GM19463 (cell line): ENCODE data around the gene IFI6.
A peak's percentile ranks its signal among the peaks of the same experiment; 100 is the strongest.

Experiments
- ATAC-seq: cut with Tn5 transposase; IDR thresholded peaks from one replicate; pipeline ENCODE4 v1.9.1; 2021; ENCODE audit warnings: mild to moderate bottlenecking, moderate library complexity; ENCODE audit not compliant: unreplicated experiment

The IFI6 gene

DNA sequence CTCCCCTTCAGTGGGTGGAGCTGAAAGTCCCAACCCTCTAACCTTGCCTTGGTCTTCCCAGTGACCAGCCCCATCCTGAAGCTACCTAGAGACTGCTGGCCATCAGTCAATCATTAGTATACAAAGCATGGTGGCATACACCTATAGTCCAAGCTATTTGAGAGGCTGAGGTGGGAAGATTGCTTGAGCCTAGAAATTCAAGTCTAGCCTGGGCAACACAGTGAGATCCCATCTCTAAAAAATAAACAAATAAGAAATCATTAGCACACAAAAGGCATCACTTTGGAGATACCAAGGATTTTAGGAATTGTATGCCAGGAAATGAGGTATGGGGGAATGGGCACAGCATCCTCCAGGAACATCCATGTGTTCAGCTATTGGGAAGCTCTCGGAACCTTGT lies 4.4 kb upstream of the IFI6 start:
- ATAC-seq = no peak

DNA sequence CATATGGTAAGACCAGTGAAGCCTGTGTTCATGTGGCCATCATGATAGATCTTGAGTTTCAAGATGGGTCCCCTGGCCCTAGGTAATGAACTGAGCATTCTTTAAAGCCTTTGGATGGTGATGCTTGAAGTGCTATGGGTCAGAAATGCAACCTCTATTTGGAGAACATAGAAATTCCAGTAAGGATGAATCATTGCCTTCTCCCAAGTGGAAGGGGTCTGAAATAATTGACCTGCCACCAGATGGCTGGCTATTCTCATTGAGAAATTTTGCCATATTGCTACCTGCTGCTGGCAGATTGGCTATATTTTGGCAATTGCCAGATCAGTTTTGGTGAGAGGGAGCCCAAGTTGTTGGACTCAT lies 739 bp upstream of the IFI6 start:
- ATAC-seq = no peak

DNA sequence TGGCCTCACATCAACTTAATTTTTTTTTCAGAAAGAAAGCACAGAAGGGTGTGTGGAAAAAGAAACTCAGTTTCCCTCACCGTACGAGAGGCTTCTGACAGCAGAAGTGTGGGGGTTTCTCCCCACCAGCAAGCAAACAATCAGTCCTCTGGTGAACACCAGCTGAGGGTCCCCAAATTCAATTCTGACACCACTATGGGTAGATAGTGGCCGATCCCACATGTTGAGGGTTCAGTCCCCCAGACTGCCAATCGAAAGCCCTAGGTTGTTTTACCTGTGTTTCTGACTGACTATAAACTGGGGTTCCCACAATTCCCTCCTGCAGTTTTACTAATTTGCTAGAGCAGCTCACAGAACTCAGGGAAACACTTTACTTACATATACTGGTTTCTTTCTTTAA lies 2.1 kb downstream of the IFI6 start:
- no peak for ATAC-seq

DNA sequence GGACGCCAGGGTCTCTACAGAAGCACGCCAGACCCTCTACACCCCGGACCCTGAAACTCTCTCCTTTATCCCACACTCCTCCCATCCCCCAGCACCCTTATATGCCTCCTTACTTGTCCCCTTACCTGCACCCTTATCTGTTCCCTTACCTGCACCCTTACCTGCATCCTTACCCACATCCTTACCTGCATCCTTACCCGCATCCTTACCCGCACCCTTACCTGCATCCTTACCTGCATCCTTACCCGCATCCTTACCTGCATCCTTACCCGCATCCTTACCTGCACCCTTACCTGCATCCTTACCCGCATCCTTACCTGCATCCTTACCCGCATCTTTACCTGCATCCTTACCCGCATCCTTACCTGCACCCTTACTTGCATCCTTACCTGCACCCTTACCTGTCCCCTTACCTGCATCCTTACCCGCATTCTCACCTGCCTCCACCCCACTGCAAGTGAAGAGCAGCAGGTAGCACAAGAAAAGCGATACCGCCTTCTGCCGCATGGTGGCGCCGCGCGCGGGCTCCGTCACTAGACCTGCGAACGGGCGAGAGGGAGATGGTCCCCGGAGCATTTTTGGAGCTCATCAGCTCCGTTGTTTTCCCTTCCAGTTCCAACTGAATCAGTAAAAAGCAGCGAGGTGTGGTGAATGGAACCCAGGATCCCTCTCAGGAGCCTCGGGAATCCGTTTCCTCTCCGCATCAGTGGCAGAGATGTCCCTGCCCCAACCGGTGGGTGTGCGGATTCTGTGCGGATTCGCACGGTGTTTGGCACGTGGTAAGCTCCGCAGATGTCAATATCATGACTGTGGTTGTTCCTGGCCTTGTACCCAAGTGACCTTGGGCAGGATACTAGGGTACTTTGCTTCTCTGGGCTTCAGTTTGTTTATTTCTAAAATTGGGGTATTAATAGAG lies 2.9 kb downstream of the IFI6 start:
- ATAC-seq = no peak

DNA sequence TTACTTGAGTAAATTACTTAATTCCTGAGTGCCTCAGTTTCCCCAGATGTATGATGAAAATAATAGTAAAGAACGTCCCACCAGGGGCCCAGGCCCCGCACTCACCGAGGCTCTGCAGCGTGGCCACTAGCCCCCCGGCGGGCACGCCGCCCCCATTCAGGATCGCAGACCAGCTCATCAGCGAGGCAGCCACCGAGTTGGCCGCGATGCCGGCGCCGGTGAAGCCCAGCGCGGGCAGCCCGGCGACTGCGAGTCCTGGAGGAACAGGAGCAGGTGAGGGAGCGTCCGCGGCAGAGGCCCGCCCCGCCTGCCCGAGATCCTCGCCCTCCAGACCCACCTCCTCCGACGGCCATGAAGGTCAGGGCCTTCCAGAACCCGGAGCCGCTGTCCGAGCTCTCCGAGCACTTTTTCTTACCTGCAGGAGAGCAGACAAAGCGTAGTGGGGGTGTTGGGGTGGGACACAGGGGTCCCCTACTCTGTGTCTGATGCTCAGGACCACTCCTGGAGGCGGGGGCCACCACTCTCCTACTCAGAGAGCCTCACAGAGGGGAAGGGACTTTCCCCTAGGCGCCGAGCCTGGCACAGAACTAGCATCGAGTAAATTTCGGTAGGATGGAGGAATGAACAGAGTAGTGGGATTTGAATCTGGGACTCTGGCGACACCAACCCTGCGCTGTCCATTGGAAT lies 3.7 kb downstream of the IFI6 start:
- no peak for ATAC-seq

- ATAC-seq = no peak
Observed at GRCh38 chr1:27666791-27667254, 5.2 kb downstream of the IFI6 start.

GRCh38 chr1:27666294-27666693 lies 5.7 kb downstream of the IFI6 start:
- ATAC-seq = no peak

DNA sequence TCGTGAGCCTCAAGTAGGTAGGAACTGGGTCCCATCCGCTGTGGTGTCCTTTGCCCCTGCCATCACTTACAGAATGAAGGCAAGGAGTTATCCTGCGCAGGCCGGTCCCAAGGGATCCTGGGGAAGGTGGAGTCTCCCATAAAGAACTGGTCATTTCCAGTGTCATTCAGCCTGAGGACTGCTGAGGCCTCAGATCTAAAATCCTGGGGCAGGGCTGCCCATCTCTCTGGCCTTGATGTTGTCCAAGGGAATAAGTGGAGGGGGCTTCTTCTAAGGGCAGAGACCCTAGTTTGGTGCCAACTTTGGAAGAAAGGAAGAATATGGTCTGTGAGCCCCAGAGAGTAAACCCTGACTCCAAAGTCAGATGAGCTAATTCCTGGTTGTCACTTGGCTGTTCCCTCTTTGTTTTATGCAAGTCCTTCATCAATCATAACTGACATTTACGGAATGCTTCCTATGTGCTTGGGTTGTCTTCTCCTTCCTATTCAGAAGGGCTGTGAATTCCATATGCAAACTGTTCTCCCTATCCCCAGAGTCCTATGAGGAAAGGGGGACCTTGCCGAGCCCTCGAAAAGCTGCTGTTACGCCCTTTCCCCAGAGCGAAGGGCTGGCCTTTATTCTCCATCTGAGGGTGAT lies 6.9 kb downstream of the IFI6 start:
- ATAC-seq = no peak

DNA sequence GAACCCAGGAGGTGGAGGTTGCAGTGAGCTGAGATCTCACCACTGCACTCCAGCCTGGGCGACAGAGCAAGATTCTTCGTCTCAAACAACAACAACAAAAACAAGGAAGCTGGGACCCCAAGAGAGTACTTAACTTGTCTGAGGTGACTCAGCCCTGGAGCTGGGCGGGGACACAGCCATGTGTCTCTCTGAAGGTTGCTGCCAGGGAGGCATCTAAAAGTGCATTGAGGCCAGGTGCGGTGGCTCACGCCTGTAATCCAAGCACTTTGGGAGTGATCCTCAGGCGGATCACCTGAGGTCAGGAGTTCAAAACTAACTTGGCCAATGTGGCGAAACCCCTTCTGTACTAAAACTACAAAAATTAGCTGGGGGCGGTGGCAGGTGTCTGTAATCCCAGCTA lies 7.7 kb downstream of the IFI6 start:
- no peak for ATAC-seq

DNA sequence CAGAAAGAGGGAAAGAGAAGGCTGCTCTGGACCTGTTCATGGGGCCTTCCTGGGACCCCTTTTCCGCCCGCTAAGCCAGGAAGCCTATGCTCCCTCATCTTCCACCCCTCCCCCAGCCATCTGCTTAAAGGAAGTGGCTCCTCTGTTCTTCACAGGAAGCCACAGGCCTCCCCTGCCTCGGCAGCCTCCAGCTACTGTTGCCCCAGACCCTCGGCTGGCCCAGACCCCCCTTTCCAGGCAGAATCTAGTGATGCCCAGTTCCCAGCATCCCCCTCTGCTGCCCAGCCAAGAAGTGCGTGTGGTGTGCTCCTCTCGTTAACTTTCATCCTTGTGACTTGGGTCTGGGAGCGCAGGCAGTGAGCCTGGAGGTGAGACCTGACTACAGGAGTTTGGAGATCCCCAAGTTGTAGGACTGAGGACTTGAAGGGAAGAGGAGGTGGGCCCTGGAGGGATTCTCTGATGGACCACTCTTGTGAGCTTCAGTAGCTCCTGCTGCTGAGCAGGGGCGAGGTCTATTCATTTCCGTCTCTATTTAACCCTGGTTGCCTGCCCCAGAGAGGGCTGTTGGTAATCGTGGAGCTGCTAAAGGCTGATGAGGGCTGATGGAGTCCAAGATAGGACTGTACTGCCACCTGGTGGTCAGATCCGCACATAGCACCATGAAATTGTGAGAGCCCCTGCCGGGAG lies 9.1 kb downstream of the IFI6 start:
- ATAC-seq = peak; percentile 34

DNA sequence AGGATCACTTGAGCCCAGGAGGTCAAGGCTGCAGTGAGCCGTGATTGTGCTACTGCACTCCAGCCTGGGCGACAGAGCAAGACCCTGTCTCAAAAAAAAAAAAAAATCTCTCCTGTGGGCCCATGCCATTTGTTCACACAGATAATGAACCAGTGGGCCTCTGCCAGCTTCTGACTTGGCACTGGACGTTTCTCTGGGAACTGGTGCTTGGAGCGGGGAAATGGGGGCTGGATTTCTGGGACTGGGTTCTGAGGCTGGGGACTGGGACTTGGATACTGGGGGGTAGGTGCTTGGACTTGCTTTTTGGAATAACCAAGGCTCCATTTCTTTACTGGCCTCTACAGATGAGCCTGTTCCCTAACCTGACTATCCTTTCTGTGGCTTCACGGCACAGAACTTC lies 9.7 kb downstream of the IFI6 start:
- no peak for ATAC-seq

GRCh38 chr1:27661412-27662075 lies 10.4 kb downstream of the IFI6 start:
- no peak for ATAC-seq

DNA sequence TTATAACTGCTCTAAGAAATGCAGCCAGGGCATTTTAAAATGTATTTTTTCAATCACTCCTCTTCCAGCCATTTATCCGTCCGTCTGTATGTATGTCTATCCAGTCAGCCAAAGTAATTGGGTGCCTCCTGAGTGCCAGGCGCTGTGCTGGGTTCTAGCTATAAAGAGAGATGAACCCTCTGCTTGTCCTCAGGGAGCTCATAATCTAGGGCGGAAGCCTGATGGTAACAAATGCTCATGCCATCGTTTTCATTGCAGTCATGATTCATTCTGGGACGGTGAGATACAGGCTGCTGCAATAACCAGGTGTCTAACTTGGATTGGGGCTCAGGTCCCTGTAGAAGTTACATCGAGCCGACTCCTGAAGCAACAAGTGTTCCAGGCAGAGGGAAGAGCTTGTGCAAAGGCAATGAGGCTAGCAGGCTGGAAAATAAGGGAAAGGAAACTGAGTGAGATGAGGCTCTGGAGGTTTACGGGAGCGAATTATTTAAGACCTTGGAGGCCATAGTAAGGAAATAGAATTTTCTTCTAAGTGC lies 11.6 kb downstream of the IFI6 start:
- no peak for ATAC-seq

DNA sequence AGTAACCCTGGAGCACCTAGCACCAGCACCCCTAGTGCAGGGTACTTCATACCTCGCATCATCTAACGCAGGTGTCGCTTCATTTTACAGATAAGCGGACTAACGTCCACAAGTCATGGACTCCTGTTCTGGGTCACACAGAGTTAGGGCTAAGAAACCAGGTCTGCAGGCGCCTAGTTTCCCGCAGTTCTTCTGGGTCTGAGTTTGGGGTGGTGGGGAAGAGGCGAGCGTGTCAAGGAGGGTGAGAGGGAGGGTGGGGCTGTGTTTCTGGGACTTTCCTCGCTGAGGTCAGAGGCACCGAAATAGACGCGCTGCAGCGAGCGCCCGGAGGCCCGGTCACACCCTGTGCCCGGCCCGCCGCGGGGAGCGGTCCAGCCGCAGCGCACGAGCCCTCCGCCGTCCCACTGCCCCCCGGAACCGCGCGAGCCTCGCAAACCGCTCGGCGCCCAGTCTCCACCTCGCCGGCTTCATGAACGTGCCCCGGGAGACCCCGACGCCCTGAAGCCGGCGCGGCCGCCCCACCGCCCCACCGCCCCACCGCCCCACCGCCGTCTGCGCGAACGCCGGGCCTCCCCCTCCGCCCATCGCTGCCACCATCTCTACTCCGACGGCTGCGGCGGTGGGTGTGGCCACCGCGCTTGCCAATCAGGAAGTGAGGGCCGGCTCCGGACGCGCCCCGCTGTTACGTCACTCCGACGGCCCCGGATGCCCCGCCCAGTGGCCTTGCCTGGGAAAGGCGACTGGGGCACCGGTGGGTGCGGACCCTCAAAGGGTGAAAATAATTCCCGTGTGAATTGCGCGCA lies 12.3 kb downstream of the IFI6 start:
- peak; percentile 59 for ATAC-seq

DNA sequence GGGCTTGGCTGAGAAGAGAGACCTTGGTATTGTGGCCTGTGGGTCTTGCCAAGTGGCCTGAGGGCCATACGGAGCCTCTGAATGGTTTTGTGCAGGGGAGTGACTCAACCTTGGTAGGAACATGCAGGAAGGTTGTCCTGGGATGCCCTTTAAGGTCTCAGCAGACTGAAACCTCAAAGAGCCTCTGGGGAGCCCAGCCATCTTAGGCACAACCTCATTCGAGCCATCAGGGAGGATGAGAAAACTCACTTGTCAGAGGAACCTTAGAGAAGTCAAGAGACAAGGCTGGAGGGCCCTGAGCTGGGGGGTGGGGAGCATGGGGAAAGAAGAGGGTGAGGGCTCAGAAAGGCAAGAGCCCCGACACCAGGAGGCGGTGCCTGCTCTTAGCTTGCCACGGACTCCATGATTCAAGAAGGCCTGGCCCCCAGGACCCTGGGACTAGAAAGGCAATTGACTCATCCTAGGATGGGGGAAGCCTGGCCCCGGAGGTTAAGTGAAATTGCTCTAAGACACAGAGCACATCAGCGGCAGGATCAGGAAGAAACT lies 13.0 kb downstream of the IFI6 start:
- ATAC-seq = peak; percentile 20

DNA sequence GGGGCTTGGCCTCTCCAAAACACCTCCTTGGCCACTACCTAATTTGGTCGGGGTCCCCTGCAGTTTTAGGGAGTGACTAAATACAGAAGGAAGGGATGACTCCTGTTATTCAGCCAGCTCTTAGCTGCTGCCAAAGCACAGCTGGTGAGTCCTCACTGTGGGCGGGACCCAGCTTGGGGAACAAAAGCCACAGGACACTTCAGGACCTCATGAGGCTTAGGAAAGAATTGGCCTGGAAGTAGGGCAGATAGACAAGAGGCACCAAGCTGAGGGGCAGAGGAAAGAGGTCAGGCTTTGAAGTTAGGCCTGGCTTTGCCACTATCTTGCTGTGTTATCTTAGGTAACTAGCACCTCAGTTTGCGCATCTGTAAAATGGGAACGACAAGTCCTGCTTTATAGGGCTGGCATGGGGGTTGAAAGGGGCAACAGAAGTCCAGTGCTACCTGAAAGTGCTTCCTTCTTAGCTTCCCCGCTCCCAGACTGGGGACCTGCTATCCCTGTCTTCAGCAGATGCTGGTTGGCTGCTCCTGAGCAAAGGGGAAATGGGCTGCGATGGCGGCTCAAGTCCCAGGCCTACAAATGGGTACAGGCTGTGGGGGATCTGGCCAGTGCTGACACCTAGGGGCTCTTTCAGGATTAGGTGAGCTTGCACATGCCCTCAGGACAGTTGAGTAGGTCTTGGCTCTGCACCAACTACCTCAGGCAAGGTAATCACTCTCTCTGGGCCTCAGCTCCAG lies 15.7 kb downstream of the IFI6 start:
- ATAC-seq = no peak

DNA sequence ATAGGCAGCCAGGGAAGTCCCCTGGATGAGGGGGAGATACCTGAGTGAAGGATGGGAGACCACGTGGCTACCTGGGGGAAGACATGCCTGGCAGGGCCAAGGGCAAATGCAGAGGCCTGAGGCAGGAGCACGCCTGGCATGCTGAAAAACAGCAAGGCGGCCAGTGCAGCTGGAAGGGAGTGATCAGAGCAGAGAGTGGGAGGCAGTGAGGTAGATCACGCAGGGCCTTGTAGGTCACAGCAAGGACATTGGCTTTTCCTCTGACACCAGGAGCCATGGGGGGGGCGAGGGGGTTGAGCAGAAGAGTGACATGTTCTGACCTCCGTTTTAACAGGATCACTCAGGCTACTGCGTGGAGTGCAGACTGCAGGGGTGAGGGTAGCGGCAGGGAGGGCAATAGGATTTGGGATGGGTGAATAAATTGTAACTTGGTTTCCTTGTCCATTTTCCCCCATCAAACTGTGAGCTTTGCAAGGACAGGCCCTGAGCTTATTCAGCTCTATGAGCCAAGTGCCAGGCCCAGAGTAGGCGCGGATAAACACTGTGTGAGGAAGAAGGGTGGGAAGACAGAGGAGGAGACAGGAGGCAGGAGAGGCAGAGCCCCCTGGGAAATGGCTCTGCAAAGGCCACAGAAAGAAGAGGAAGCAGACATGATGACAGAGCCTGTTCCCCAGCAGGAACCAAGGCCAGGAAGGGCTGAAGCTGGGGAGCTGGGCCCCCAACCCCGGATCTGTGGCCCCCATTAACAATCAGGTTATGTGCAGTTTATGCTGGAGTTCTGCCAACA lies 16.6 kb downstream of the IFI6 start:
- no peak for ATAC-seq
